Fibroblast of the aortic adventitia (primary cell): ENCODE measurements around the gene BTBD6. TPM values are rescaled to one million over a fixed set of nuclear protein-coding genes. Genes with fewer than 3 reads are reported as not detected.
A peak's percentile ranks its signal among the peaks of the same experiment; 100 is the strongest.

Experiments
- DNase-seq: peaks from one replicate; pipeline ENCODE4 v3.0.0-alpha.2; 2010; ENCODE audit warnings: low read depth
- H3K4me3 ChIP-seq: 2 replicates; pipeline ENCODE4 v1.5.1; 2011; ENCODE audit warnings: low read depth, mild to moderate bottlenecking, control low read depth, low read length, moderate library complexity
- CTCF ChIP-seq: IDR thresholded peaks from 2 replicates; pipeline ENCODE4 v1.5.1; 2011; ENCODE audit warnings: mild to moderate bottlenecking, low read length, control low read depth, inconsistent platforms; ENCODE audit not compliant: insufficient read depth
- total RNA-seq: library from RNA; depleted of rRNA; stranded (reverse); fragments of >200 nt; gene quantifications from 2 replicates; pipeline ENCODE4 v1.2.3, GENCODE V29; 2012; ENCODE audit warnings: low replicate concordance

The BTBD6 gene
- 51.0 and 123 TPM in 2 replicates for total RNA-seq

- peak; percentile 73 for DNase-seq
- TF ChIP-seq CTCF = no peak
- peak within 1 kb of the TSS; percentile 74 for H3K4me3 ChIP-seq
Measured at GRCh38 chr14:105248368-105249181, at the start of gene BTBD6. BTBD6 (plus strand) TSS chr14:105248533; CDS start chr14:105248712, 179 bp downstream.

GRCh38 chr14:105198588-105198987 lies 49.7 kb upstream of the BTBD6 start:
- H3K4me3 ChIP-seq = no peak overlapping the region
- no peak for DNase-seq
- peak; percentile 20 for TF ChIP-seq CTCF

GRCh38 chr14:105199093-105199492 lies 49.2 kb upstream of the BTBD6 start:
- no peak for DNase-seq
- H3K4me3 ChIP-seq = no peak overlapping the region
- no peak for TF ChIP-seq CTCF

- no peak for TF ChIP-seq CTCF
- H3K4me3 ChIP-seq = no peak overlapping the region
- no peak for DNase-seq
Measured at GRCh38 chr14:105200074-105200473, 48.3 kb upstream of the BTBD6 start.

- no peak for DNase-seq
- H3K4me3 ChIP-seq = no peak overlapping the region
- TF ChIP-seq CTCF = no peak
Measured at GRCh38 chr14:105200641-105201040, 47.7 kb upstream of the BTBD6 start.

GRCh38 chr14:105201156-105201924 lies 47.0 kb upstream of the BTBD6 start:
- no peak overlapping the region for H3K4me3 ChIP-seq
- DNase-seq = no peak
- no peak for TF ChIP-seq CTCF
